Measurements from ENCODE around the gene TMEM200C.

- TF ChIP-seq POLR2AphosphoS5 (IDR thresholded peaks at IDR 0.05; ENCODE audit: low read depth, low read length) (no peak), POLR2A (IDR thresholded peaks at IDR 0.05; ENCODE audit: low read depth, low read length) (no peak), SPI1 (IDR thresholded peaks at IDR 0.05; ENCODE audit: low read depth, low read length) (no peak)
These were observed 42.1 kb downstream of the TMEM200C start for GRCh38 chr18:5853253-5853652.

Data from GM12891 (cell line).